GM21526 (cell line): Measurements from ENCODE around the gene SH3TC2.
"Not testable (repeated sequence)": the region's sequence is repeated elsewhere in the genome, so short reads cannot be mapped to it uniquely, and the experiment has no call there.

Experiments used
- ATAC-seq: cut with Tn5 transposase; IDR thresholded peaks from one replicate; pipeline ENCODE4 v1.9.1; 2021; ENCODE audit warnings: moderate library complexity; ENCODE audit not compliant: unreplicated experiment, low FRiP score

Gene SH3TC2

GRCh38 chr5:149063017-149063687 lies at the start of gene SH3TC2:
Gene SH3TC2, minus strand, starts transcription at chr5:149063062. Its CDS starts 40 bp downstream, at chr5:149063022.
- ATAC-seq = no peak

GRCh38 chr5:149110406-149110805 lies 47.5 kb upstream of the SH3TC2 start:
- no peak for ATAC-seq

- ATAC-seq = no peak
Observed at GRCh38 chr5:149108651-149109280, 45.9 kb upstream of the SH3TC2 start.

GRCh38 chr5:149100331-149100730 lies 37.5 kb upstream of the SH3TC2 start:
- no peak for ATAC-seq

GRCh38 chr5:149099920-149100319 lies 37.1 kb upstream of the SH3TC2 start:
- ATAC-seq = no peak

- no peak for ATAC-seq
Observed at GRCh38 chr5:149094996-149095395, 32.1 kb upstream of the SH3TC2 start.

- no peak for ATAC-seq
Observed at GRCh38 chr5:149093625-149094024, 30.8 kb upstream of the SH3TC2 start.

- ATAC-seq = no peak
Observed at GRCh38 chr5:149089796-149090195, 26.9 kb upstream of the SH3TC2 start.

- no peak for ATAC-seq
Observed at GRCh38 chr5:149088686-149089085, 25.8 kb upstream of the SH3TC2 start.

- no peak for ATAC-seq
Observed at GRCh38 chr5:149083846-149084245, 21.0 kb upstream of the SH3TC2 start.

GRCh38 chr5:149082271-149082670 lies 19.4 kb upstream of the SH3TC2 start:
- no peak for ATAC-seq

- no peak for ATAC-seq
Observed at GRCh38 chr5:149080294-149080693, 17.4 kb upstream of the SH3TC2 start.

GRCh38 chr5:149079883-149080282 lies 17.0 kb upstream of the SH3TC2 start:
- ATAC-seq = no peak

GRCh38 chr5:149074071-149074470 lies 11.2 kb upstream of the SH3TC2 start:
- ATAC-seq = not testable (repeated sequence)

GRCh38 chr5:149073213-149073612 lies 10.4 kb upstream of the SH3TC2 start:
- ATAC-seq = no peak

GRCh38 chr5:149072791-149073190 lies 9.9 kb upstream of the SH3TC2 start:
- ATAC-seq = no peak

- no peak for ATAC-seq
Observed at GRCh38 chr5:149072376-149072775, 9.5 kb upstream of the SH3TC2 start.

GRCh38 chr5:149071756-149072155 lies 8.9 kb upstream of the SH3TC2 start:
- ATAC-seq = no peak

- no peak for ATAC-seq
Observed at GRCh38 chr5:149071216-149071615, 8.4 kb upstream of the SH3TC2 start.

- ATAC-seq = no peak
Observed at GRCh38 chr5:149069711-149070110, 6.8 kb upstream of the SH3TC2 start.

GRCh38 chr5:149063896-149064478 lies 1.1 kb upstream of the SH3TC2 start:
- no peak for ATAC-seq
